ENCODE results near the gene FAR2.
A peak's percentile ranks its signal among the peaks of the same experiment; 100 is the strongest.
"Not testable (repeated sequence)": the region's sequence is repeated elsewhere in the genome, so short reads cannot be mapped to it uniquely, and the experiment has no call there.

The FAR2 gene

DNA sequence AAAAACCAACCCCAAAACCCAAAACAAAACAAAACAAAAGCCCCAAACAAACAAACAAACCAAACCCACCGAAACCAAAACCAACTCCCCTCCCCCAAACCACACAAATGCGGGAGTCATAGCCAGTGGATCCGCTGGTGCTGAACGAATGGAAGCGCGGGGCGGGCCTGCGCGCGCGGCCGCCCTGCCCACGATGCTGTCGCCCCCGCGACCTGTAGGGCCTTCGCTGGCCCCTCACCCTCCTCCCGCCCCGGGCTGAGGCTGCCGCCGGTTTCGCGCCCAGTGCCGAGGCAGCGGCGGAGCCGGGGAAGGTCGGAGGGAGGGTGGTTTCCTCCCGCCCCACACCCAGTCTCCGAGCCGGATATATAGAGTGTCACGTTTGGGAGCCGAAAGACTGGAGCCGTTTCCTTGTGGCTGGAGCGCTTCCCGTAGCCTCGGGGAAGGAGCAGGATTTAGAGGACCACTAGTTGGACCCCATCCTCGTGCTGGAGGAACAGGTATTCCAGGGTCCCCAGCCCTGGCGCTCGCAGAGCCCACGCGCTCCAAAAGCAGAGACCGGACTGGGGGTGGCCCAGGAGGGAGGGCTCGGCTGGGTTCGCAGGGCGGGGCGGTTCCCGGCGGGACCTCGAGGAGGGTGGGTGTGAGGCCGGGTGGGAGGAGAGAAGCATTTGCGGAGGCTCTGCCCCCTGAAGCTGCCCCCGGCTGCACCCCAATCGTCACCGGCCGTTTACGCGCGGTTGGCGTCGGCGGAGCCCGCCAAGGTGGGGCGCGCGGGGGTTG, at the start of gene FAR2:
FAR2 (plus strand) TSS at position 368 of the 780 bp plus-strand sequence. CDS start 121,172 bp downstream, outside the sequence.
- DNase-seq, result no peak

DNA sequence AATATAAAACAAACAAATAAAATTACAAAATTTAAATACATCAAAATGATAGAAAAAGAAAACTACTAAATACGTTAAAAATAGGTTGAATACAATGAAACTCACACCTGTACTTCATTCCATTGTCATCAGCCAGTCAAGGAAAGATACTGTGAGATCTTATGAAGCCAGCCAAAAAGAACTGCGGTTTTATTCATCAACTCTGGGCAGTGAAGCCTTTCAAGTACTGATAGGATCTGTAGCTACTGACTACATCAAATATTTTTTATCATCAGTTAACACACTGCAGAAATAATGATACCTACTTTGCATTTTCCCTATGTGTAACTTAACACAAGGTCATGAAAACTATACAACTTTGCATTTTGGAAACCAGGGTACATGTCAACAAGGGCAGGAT, 46.3 kb upstream of the FAR2 start:
- no peak for DNase-seq

DNA sequence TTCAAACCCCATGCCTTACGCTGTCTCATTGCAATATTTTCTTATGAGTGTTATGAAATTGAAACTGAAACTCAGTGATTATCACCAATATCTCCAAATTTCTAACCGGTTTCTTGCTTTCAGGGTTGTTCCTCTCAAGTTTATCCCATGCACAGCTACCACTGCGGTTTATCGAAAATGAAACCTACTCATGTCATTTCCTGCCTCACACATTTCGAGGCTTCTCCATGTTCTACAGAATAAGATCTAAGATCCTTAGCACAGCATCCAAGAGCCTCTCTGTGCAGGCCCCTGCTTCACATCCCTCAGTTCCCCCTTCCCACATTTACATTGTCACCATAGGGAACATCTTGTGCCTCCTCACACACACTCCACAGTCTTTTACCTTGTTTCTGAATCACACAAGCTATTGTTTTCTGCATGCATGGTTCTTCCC, 45.5 kb upstream of the FAR2 start:
- peak; percentile 46 for DNase-seq

DNA sequence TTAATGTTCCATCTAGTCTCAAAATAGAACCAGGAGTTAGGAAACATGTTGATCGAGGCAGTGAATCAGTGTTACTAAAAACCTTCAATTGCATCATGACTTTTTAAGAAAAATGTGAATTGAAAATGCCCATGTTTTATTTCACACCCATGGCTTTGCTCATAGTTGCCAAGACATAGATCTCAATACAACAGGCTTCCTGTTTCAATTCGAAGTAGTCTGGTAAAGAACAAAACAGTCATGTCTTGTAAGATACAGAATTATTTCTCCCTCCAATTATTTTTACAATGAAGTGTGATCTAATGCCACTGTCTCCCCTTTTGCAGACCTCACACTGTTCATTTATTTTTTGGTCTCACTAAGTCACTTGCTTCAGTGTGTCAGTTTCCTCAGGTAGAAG, 44.6 kb upstream of the FAR2 start:
- no peak for DNase-seq

DNA sequence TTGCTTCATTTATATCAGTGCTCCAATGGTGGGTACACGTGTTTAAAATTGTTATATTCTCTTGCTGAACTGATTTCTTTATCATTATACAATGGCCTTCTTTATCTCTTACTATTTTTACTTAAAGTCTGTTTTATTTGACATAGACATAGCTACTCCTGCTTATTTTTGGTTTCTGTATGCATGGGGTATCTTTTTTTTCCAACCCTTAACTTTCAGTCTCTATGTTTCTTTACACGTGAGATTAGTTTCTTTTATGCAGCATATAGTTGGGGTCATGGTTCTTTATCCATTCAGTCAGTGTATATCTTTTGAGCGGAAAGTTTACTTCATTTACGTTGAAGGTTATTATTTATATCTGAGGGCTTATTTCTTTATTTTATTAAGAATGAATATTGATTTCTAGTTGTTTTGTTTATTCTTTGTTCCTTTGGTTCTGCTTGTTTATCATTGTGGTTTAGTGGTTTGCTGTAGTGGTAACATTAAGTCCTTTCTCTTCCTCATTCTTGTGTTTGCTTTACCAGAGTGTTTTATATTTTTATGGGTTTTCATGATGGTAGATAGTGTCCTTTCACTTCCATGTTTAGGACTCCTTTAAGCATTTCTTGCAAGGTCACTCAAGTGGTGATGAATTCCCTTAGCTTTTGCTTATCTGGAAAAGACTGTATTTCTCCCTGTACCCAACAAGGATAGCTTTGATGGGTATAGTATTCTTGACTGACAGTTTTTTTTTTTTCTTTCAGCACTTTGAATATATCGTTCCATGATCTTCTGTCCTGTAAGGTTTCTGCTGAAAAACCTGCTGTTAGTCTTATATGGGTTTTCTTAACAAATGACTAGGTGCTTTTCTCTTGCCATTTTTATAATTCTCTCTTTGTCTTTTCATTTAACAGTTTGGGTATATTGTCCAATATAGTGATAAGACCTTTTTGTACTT, 38.3 kb upstream of the FAR2 start:
- peak; percentile 39 for DNase-seq

DNA sequence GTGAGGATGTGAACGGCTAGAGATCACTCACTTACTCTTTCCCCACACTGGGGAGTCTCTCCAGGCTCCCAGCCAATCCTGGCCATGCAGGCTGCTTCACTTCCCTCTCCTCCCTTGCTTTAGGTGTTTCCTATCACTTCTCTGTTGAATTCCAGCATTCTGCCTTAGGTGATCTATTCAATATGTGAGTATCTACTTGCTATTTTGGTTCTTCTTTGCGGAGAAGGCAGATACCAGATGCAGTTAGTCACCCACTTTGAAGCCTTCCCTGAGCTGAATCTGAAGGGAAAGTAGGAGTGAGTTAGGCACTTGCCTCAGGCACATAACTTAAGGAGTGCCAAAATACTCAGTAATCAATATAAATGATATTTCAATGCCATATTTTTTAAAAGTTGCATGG, 36.0 kb upstream of the FAR2 start:
- no peak for DNase-seq

DNA sequence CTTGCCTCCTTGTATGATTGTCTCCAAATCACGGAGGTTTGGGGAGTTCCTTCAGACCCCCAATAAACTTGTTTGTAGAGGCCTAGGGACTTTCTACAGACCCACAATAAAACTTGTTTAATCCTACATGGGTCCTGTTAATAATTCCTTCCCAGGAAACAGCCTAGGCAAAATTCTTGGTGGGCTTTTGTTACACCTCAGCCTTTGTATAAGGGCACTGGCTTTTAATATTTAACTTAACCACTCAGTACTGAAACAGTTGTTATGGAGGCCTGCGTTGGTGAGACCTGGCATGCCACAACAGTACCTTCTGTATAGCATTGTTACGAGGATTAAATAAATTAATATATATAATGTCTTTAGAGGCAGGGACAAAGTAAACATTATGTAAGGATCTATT, 32.7 kb upstream of the FAR2 start:
- no peak for DNase-seq

DNA sequence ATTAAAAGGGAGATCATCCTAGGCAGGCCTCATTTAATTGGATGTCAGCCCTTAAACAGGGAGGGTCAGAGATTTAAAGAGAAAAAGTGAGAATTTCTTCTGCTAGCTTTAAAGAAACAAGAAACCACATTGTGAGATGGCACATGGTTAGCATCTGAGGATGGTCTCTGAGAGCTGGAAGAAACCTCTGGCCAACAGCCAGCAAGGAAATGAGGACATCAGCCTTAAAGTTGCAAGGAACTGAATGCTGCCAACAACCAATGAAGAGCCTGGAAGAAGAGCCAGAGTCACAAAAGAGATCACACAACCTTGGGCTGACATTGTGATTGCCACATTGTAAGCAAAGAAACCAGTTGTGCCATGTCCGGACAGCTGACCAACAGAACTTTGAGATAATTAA, 17.5 kb upstream of the FAR2 start:
- DNase-seq, result no peak

DNA sequence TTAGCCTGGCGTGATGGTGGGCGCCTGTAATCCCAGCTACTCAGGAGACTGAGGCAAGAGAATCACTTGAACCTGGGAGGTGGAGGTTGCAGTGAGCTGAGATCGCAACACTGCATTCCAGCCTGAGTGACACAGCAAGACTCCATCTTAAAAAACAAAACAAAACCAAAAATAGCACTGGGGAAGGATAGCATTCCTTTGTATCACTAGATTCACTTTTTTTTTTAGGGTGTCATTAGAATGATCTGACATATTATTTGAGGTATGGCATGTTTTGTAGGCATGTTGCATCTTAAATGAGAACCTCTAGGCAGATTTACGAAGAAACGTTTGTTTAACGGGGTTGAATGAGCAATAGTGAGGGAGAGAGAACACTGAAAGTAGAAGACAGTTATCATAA, 16.8 kb upstream of the FAR2 start:
- no peak for DNase-seq

DNA sequence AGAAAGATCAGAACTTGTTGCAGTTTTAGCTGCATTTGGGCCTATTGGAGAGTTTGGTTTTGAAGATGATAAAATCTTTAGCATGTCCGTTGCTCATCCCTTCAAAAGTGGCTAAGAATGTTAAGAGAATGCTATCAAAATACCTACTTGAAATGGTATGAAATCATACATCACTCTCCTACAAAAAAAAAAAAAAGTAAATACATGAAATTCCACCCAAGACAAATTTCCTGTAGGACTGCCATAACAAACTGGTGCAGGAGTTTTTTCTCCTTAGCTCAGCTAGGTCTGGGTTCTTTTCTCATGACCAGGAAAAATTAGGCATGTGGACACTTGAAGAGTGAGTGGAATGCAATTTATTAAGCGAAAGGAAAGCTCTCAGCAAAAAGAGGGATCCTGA, 15.9 kb upstream of the FAR2 start:
- no peak for DNase-seq

DNA sequence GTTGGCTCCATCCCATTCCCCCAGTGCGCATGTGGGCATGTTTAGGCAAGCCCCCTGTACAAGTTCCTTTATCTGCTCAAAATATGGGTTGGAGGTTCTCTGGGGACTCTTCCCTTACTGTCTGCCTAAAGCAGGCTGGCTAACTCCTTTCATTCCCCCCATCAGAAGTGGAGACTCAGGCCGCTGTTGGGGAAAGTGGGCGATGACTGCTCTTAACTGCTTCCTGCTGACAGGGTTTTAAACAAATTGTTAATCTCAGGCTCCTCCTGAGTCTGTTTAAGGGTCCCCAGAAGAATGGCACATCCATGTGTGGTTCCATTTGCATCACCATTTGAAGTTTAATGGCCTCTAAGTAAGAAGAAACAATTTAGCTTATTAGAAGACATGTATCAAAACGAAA, 15.4 kb upstream of the FAR2 start:
- no peak for DNase-seq

DNA sequence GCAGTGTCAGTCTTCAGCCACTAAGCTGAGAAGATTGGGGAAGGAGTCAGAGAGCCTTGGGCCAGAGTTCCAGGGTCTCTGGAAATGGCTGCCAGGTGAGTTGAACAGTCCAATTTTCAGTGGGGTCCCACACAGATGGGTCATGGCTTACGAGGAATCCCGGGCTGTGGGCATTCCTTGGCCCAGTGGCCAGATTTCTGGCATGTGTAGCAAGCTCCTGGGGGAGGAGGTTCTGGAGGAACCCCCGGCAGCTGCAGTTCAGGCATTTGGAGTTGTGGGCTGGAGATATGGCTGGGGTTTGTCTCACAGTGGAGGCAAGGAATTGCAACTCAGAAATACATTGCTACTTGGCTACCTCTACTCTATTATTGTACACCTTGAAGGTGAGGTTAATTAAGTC, 10.8 kb upstream of the FAR2 start:
- not testable (repeated sequence) for DNase-seq

DNA sequence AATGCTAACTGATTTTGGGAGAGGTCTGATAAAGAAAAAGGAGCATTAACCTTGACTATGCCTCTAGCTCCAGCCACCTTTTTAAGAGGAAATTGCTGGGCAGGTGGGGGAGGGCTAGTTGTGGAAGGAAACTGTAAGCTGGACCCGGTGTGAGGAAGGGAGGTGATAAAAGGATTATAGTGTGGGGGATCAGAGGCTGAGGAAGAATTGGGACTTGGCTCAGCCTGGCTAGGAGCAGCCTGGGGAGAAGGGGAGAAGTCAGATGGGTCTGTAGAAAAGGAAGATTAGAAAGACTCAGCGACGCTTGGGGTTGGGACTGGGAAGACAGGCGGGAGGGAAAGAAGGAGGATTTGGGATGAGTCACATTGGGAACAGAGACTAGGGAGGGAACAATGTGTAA, 10.2 kb upstream of the FAR2 start:
- DNase-seq, result not testable (repeated sequence)

DNA sequence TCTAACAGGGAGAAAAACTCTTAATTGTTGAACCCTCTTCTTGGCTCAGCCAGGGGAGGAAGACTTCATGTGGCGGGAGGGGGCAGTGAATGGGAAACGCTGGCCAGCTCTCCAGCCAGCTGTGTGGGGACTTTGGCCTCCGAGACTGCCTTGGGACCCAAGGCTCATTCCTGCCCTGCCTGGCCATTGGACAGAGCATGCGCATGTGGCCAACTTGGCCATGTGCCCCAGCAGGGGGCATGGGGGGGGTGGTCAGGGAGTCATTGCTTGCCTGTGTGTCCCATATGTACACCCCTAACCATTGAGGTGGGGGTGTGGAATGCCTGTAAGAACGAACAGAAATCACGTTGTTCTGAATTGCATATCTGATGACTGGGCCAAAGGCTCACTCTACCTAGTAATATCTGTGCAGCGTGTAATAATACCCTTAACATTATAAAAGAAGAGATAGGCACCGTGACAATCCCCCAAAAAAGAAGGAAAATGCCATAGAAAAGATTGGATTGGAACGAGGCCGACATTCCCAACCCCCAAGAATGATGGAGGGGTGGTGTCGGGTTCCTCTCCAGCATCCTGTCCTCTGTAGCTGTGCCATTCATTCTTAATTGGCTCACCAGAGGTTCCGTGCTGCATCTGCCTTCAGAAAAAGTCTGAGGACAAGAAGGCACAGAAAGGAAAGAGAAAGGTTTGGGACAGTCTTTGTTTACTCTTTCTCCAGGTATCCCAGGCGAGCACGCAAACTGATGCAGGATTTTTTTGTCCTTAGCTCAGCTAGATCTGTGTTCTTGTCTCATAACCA, 3.5 kb upstream of the FAR2 start:
- DNase-seq, result no peak

DNA sequence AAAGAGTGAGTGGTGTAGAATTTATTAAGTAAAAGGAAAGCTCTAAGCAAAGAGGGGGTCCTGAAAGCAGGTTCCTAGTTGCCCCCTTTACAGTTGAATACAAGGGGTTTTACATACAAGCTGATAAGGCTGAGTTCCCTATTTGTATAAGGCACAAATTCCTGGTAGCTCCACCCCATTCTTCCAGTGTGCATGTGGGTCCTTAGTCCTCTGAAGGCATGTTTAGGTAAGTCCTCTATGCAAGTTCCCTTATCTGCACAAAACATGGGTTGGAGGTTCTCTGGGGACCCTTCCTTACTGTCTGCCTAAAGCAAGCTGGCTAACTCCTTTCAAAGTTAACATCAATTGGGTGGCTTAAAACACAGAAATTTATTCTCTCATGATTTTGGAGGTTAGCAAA, 2.9 kb upstream of the FAR2 start:
- no peak for DNase-seq

DNA sequence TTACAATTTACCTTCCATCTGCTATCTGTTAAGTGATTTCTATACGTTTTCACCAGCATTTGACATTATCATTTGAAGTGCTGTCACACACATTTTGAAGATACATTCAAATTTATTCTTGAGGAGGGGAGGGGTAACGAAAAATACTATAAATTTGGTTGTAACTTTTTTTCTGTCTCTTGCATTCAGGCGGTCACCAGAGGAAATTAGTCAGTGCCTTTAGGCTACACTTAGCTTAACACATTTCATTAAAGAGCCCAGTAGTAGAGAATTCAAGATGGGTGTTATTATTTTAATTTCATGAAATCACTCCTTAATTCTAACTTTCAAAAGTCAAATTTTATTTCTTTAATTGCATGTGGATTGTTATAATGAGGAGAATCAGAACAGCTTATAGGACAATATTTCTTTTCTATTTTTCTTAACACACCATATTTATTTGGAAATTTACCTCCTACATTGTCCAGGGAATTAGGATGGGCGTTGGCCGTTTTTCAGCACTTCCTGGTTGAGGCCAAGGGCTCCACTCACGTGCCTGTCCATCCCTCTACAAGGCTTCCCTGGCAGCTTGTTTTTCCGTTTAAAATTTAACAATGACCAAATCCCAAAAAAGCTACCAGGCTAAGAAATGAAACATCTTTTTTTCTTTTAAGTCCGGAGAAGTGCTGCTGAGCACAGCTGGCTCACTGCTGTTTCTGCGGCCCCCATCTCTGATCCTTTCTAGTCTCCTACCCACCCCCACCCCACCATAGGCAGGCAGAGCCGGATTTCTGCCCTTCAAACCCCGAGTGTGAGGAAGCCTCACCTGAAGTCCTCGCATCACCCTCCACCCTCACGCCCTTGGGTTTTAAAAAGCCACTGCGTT, 1.1 kb upstream of the FAR2 start:
- no peak for DNase-seq

DNA sequence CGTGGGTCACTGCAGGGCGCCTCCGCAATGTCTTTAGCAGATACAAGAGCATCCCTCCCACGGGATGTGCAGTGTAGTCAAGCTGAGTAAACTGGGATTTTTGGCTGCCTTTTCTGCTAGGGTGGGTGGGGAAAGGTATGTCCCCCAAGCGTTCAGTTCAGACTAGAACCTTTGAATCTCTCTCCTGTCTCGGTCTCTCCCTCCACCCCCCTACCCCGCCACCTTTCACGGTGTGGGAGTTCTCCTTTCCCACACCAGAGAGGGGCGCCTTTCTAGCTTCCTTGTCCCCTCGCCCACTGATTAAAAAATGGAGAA, 525 bp upstream of the FAR2 start:
- DNase-seq, result no peak

DNA sequence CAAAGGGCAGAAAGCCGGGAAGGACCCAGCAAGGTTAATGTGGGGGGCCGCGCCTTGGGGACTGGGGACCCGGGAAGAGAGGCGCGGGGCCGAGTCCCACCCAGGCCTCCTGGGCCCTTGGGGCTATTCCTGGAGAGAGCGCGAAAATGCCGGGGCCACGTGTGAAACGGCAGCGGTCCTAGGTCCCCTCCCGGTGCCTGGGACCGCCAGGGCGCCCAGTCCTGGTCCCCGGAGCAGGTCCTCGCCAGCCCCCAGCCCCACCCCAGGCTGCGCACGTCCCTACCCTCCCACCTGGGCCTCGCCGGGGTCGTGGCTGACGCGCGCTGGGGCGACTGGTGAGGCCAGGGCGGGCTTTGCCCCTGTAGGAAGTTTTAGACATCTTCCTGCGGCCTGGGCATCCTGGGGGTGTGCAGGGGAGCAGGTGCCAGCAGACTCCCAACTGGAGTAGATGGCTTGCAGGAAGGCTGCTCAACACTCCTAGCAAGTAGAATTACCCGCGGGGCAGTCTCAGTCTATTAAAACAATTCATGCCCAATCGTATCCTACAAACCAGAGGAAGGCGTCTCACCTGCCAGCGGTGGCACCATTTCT, 708 bp downstream of the FAR2 start:
- no peak for DNase-seq

DNA sequence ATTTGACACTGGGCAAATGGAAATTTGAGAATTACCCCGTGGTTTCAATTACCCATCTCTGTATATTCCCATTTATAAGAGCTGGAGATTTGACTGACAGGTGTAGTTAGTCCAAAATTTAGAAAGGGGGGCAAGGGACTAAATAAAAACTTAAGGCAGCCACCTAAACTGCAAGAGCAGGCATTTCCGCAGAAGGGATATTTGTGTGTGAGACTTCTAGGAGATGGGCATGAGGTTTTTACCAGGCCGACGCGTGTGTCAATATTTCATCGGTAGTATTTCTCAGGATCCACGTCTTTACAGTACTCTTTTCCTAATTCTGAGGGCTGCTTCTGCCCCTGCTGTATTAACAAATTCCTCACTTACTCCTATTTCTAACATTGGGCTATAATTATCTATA, 1.4 kb downstream of the FAR2 start:
- DNase-seq, result no peak

DNA sequence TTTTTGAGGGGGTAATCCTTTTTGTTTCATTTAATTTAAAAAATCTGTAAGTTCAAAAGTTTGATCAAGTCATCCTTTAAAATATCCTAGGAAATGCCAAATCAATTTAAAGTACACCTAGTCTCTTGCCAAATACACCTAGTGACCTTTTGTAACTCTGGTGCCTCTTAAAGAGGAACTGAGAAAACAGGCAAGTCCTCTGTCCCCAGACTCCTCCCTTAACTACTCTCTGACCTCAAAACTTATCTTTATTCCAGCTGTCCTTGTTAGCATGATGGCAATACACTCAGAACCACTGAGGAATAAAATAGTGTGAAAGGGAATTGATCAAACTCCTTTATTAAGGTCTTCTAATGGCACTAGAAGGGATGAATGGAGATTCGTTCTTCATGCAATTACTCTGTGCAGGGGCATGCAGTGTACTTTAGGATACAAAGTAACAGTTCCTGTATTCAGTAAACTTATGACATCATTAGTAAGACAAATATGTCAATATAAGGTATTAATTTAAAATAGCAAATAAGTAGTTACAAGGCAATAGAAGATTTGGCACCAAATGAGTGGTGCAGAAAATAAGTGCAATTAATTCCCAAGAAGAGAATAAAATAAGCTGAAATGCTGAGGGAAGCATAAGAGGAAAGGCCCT, 3.3 kb downstream of the FAR2 start:
- peak; percentile 26 for DNase-seq

DNA sequence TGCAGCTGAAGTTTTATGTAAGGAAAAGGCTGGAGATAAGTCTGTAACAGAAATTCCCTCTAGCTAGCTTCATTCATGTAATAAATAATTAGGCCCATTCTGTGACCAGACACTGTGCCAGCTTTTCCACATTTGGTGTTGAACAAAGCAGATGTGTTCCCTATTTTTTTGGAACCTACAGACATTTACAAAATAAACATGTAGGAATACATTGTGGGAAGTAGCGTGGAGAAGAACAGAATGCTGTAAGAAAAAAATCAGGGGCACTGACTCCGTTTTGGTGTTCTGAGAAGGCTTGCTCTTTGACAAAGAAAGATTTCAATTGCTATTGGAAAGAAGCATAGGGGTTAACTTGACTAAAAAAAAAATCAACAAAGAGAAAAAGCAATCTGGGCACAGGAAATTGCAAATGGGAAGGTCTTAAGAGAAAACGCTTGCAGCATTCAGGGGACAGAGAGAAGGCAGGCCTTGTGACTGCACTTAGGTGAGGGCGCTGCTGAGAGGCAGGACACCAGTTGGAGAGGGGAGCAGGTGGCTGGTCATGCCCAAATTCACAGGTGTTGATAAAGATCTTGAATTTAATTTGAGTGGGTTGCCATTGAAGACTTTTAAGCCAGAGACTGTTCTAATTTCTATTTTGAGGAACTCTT, 4.0 kb downstream of the FAR2 start:
- DNase-seq, result no peak

All from SIG-M5 (cell line).